PFSK-1 (cell line): ENCODE measurements around the gene INTS2.

Experiments used
- FOXP2 ChIP-seq: optimal IDR thresholded peaks from 2 replicates; pipeline ENCODE3; 2011; ENCODE audit warnings: borderline replicate concordance, control low read depth, inconsistent platforms; ENCODE audit not compliant: insufficient read depth; ENCODE audit errors: extremely low read length, extremely low read depth
- POLR2AphosphoS5 ChIP-seq: IDR thresholded peaks from 2 replicates; pipeline ENCODE4 v1.6.1; 2012; ENCODE audit warnings: low read depth, mild to moderate bottlenecking, control low read depth, low read length, moderate library complexity
- REST ChIP-seq, 2 experiments: IDR thresholded peaks; 2 replicates each; pipeline versions ENCODE4 v1.6.1 to v1.8.0; 2011 to 2012; ENCODE audit warnings: low read depth in 2 of 2, low read length in 2 of 2, control low read depth in 1 of 2, inconsistent platforms in 1 of 2, mild to moderate bottlenecking in 1 of 2, moderate library complexity in 1 of 2; ENCODE audit not compliant: insufficient read depth in 1 of 2
- TAF1 ChIP-seq: IDR thresholded peaks from 2 replicates; pipeline ENCODE4 v1.6.1; 2012; ENCODE audit warnings: low read length, control low read depth, borderline replicate concordance; ENCODE audit not compliant: insufficient read depth

GRCh38 chr17:61849674-61850073, 78.1 kb downstream of the INTS2 start:
- TF ChIP-seq TAF1 (no peak), POLR2AphosphoS5 (no peak), FOXP2 (no peak), REST (IDR thresholded peaks at IDR 0.05; ENCODE audit: insufficient read depth in 1 of 2, low read depth in 2 of 2, low read length in 2 of 2) (no peak)
